ENCODE measurements around the gene GPR4.

GRCh38 chr19:45601524-45602374, at the start of gene GPR4:
- TF ChIP-seq POLR2A (IDR thresholded peaks at IDR 0.05) (no peak), POLR2AphosphoS5 (IDR thresholded peaks at IDR 0.05) (no peak)
- TF ChIP-seq, protein P1, sequence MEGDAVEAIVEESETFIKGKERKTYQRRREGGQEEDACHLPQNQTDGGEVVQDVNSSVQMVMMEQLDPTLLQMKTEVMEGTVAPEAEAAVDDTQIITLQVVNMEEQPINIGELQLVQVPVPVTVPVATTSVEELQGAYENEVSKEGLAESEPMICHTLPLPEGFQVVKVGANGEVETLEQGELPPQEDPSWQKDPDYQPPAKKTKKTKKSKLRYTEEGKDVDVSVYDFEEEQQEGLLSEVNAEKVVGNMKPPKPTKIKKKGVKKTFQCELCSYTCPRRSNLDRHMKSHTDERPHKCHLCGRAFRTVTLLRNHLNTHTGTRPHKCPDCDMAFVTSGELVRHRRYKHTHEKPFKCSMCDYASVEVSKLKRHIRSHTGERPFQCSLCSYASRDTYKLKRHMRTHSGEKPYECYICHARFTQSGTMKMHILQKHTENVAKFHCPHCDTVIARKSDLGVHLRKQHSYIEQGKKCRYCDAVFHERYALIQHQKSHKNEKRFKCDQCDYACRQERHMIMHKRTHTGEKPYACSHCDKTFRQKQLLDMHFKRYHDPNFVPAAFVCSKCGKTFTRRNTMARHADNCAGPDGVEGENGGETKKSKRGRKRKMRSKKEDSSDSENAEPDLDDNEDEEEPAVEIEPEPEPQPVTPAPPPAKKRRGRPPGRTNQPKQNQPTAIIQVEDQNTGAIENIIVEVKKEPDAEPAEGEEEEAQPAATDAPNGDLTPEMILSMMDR (IDR thresholded peaks at IDR 0.05) = no peak

All from breast epithelium (tissue), 3 donors.